Fibroblast of skin of back (primary cell): ENCODE measurements around the gene CCDC137.
A peak's percentile ranks its signal among the peaks of the same experiment; 100 is the strongest.

Experiments
- DNase-seq: peaks from one replicate; pipeline ENCODE4 v3.0.0-alpha.2; 2013

The CCDC137 gene

DNA sequence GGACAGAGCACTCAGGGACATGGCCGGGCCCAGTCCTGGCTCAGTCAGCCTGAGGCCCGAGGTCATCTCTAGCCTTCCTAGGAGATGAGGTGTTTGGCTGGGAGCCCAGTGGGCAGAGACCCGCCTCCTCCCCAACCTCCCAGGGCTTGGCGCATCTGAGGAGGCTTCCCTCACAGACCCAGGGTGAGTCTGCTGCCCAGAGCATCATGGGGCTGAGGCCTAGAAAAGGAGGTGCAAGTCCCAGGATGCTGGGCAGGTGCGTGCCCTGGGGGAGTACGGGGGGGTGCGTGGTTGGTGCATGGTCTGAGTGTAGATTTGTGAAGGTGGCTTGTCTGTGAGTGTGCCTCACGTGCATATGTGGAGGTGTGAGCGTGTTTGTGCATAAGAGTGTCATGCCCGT lies 14.8 kb upstream of the CCDC137 start:
- DNase-seq: peak; percentile 88

DNA sequence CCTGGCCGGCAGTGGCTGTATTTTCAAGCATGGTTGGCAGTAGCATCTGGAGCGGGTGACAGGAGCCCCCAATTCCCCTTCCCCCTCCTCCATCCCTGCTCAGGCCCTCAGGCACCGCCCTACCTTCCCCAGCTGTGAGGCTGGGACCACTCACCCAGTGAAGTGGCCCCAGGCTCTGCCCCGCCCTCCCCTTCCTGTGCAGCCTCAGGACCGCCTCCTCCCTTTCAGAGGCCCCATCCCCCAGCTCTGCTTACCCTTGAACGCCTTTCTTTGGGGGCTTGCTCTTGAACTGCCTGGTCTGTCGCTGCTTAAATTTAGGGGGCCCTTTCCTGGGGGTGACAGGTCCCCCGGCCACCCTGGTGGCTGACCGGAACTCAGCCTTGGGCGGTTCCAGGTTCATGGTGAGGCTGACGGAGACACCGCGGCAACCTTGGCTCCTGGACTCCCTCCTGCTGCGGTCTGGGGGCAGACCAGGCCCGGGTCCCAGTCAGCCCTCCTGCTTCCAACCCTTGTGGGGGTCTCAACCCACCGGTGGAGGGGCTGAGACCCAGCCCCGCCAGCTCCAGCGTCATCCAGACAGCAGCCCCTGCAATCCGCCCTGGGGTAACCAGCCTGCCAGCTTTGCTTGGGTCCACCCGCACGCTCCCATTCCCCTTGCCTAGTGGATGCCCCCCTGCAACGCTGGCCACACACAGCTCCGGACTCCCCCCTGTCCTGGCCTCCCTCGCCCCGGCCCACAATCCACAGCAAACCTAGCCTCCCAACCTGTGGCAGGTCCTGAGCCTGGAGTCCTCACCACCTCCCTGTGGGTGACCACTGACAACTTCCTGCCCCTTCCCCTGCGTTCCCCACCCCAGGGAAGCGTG lies 13.4 kb upstream of the CCDC137 start:
- no peak for DNase-seq

DNA sequence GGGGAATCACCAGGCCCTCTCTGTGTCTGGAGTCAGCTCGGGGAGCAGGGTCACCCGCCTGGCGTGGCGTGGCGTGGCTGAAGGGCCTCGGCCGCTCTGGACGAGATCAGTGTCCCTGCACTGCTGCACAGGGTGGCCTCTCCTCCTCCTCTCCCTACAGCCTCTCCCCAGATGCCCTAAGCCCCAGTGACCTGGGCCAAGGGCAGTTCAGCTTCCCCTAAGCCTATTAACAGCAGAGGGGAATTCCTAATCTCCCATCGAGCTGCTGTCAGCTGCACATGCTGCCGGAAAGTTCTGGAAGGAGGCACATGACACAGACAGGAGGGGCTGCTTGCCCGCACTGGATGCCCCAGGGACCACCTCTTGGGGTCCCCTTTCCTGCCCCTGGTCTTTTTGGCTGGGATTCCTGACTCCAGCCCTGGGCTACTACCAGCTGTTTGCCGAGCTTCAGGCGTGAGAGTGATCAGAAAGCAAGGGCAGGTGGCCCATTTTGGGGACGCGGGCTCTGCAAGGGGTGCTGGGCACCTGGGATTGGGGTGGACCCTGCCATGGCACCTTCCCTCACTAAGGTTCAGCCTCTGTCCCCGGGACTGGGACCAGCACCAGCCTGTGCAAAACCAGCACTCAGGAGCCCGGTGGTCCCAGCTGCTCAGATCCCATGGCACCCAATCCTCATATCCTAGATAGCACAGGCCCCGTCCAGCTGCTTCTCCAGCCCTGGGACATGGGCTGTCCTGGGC lies 11.0 kb upstream of the CCDC137 start:
- DNase-seq: no peak

GRCh38 chr17:81656118-81656743 lies 10.3 kb upstream of the CCDC137 start, which contains the start of gene PDE6G:
PDE6G (minus strand) TSS chr17:81656542; CDS start chr17:81653305, 3,237 bp downstream.
- DNase-seq: no peak

- no peak for DNase-seq
These were observed 9.7 kb upstream of the CCDC137 start for GRCh38 chr17:81656835-81657234.

DNA sequence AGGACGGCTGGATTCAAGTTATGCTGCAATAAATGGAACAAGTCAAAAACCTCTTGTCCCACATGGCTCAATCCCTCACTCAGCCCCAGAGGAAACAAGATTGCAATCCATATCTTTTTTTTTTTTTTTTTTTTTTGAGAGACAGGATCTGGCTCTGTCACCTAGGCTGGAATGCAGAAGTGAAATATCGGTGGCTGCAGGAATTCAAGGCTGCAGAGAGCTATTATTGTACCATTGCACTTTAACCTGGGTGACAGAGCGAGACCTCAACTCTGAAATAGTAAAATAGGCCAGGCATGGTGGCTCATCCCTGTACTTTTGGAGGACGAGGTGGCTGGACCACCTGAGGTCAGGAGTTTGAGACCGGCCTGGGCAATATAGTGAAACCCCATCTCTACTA lies 7.5 kb upstream of the CCDC137 start:
- DNase-seq: no peak

GRCh38 chr17:81660441-81660840 lies 6.1 kb upstream of the CCDC137 start:
- DNase-seq: no peak

DNA sequence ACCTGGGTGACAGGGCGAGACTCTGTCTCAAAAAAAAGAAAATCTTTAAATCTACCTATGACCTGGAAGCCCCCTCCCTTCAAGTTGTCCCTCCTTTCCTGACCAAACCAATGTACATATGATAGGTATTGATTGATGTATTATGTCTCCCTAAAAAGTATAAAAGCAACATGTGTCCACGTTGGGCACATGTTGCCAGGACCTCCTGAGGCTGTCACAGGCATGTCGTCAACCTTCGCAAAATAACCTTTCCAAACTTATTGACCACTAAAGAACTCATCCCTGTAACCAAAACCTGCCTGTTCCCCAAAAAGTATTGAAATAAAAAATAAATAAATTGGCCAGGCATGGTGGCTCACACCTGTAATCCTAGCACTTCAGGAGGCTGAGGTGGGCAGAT lies 4.5 kb upstream of the CCDC137 start:
- DNase-seq: no peak

DNA sequence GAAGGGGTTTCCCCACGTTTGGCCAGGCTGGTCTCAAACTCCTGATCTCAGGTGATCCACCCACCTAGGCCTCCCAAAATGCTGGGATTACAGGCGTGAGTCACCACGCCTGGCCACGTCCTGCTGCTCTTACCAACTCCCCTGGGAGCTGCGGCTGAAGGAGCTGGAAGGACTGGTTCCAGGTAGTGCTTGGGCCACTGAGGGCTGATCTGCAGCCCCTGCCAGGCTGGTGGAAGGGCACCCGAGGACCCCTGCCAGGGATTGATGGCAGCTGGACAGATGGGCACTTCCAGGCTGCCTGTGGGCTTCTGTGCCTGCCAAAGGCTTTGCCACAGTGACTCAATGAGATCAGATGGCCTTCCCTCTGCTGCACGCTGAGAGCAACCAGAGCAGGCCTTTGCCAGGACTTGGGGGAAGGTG lies 2.5 kb upstream of the CCDC137 start:
- no peak for DNase-seq

DNA sequence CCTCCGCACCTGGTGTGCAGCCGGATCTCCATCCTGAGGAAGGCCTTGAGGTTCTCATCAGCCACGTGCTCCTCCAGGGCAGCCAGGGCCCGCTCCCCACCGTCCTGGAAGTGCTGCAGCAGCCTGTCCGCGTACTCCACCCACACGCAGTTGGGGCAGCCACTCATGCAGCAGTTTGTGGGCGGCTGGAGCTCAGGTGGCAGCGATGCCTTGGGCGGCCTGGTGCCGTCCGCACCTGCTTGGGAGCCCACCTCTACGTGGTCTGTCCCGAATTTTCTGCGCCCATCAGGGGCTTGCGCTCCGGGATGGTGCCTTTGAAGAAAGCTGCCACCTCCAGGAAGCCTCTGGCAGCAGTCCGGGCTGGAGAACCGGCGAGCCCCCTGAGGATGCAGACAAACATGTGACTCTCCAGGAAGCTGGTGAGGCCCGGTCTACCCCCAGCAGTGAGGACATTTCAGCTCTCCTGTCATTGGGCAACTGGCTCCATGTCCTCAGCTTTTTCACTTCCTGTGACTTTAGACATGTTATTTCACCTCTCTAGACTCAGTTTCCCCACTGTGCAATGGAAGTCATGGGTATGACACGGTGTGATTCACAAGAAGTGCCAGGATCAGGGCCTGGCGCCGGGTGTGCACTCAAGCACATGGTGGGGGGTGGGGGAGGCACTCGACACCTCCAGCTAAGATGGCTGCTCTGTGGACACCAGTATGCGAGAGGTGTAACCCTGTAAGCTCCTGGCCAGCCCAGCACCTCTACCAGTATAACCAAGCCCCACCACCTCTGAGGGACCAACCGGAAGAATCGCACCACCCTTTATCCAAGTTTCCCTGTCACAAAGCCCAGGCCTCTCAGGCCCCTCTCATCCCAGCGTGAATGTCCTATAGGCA lies 1.1 kb upstream of the CCDC137 start:
- peak; percentile 29 for DNase-seq

- peak; percentile 43 for DNase-seq
These were observed 520 bp upstream of the CCDC137 start for GRCh38 chr17:81666092-81666341.

DNA sequence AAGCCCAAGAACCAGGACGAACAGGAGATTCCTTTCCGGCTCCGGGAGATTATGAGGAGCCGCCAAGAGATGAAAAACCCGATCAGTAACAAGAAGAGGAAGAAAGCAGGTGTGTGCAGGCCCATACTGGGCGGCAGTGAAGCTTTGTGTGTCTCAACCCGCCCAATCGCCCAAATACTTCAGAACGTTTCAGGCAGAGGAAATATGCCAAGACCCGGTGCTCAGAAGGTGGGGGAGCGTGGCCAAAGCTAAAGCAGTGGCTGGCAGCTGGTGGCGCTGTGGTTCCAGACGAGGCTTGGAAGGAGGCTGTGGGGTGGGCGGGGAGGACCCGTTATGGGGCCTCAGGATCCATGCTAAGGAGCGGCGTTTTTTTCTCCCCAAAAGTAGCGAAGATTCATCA lies 1.2 kb downstream of the CCDC137 start:
- no peak for DNase-seq

DNA sequence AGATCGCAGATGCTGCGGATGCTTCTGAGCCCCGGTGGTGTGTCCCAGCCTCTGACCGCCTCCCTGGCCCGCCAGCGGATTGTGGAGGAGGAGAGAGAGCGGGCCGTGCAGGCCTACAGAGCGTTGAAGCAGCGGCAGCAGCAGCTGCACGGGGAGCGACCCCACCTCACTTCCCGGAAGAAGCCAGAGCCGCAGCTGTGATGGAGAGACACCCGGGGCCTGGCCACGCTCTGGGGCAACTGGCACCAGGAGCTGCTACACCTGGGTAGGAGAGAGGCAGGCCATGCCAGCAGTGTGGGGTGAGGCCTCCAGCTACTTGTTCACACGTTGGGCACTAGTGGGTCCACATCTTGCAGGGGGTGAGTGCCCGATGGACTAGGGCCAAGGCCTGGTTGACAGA lies 6.0 kb downstream of the CCDC137 start:
- no peak for DNase-seq

DNA sequence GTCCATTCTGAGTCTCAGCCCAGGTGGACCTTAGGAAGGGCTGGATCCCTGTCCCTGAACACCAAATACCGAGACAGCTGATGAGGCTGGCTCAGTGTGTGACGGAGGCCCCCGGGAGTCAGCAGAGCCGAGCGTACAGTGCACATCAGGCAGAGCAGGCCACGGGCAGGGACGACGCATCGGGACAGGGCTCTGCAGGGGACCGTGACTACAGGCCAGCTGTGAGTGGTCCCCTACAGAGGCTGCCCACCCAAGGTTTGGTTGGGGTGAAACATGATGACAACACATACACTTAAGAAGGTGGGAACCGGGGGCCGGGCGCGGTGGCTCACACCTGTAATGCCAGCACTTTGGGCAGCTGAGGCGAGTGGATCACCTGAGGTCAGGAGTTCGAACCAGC lies 6.4 kb downstream of the CCDC137 start:
- DNase-seq: no peak

- DNase-seq: no peak
These were observed 7.2 kb downstream of the CCDC137 start for GRCh38 chr17:81673561-81674258.

GRCh38 chr17:81675515-81676221 lies 9.1 kb downstream of the CCDC137 start:
- peak; percentile 35 for DNase-seq

GRCh38 chr17:81676906-81677305 lies 10.4 kb downstream of the CCDC137 start:
- no peak for DNase-seq

- DNase-seq: no peak
These were observed 13.6 kb downstream of the CCDC137 start for GRCh38 chr17:81680150-81680549.

- DNase-seq: no peak
These were observed 15.1 kb downstream of the CCDC137 start for GRCh38 chr17:81681672-81682071.

GRCh38 chr17:81682565-81683207 lies 16.1 kb downstream of the CCDC137 start:
- peak; percentile 9 for DNase-seq

DNA sequence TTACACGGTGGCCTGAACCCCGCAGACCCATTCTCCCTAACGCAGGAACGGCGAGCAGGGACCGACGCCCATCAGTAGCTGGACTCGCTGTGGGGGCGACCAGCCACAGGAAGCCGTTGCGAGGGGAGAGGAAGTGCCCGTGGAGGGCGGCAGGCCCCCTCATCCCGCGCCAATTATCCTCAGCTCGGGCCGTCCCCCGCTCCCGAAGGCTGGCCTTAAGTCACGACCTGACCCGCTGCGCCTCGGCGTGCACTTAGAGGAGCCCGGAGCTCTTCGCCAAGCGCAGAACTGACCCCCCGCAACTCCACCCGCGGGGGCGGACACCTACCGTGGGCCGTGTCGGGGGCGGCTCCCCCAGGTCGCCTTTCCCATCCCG lies 16.7 kb downstream of the CCDC137 start:
- DNase-seq: no peak
